HepG2 (cell line): Measurements from ENCODE around the gene PEX13.

Experiments used
- ASH2L ChIP-seq: fragments of 300-600, 200-600 bp; sonication (generic); IDR thresholded peaks from 2 replicates; pipeline ENCODE4 v1.7.0; 2017; ENCODE audit warnings: low read depth, mild to moderate bottlenecking, moderate library complexity, mixed read lengths, low read length; ENCODE audit not compliant: insufficient read length
- CTCF ChIP-seq: sonication (generic); formaldehyde crosslinking; IDR thresholded peaks from 2 replicates; pipeline ENCODE4 v1.5.0; 2020; ENCODE audit warnings: mild to moderate bottlenecking, missing genetic modification reagents, moderate library complexity
- GTF3A ChIP-seq: sonication (generic); formaldehyde crosslinking; conservative IDR thresholded peaks from 2 replicates; pipeline ENCODE4 v1.4.0; 2020; ENCODE audit warnings: mild to moderate bottlenecking, missing genetic modification reagents
- NAIF1 ChIP-seq: sonication (generic); formaldehyde crosslinking; IDR thresholded peaks from 2 replicates; pipeline ENCODE4 v1.5.0; 2020; ENCODE audit warnings: mild to moderate bottlenecking, missing genetic modification reagents, borderline replicate concordance
- PAWR ChIP-seq: sonication (generic); formaldehyde crosslinking; IDR thresholded peaks from 2 replicates; pipeline ENCODE4 v1.4.0; 2020; ENCODE audit warnings: missing genetic modification reagents, mild to moderate bottlenecking, borderline replicate concordance
- POLR2A ChIP-seq, 2 experiments: IDR thresholded peaks; 2 replicates each; pipeline ENCODE4 v1.6.1; 2011; ENCODE audit warnings: low read depth in 2 of 2, low read length in 2 of 2, mild to moderate bottlenecking in 1 of 2, moderate library complexity in 1 of 2; ENCODE audit not compliant: insufficient read depth in 1 of 2
- RNF219 ChIP-seq: sonication (generic); formaldehyde crosslinking; IDR thresholded peaks from 2 replicates; pipeline ENCODE4 v1.5.0; 2020; ENCODE audit warnings: mild to moderate bottlenecking, missing genetic modification reagents
- SMARCC2 ChIP-seq: fragments of 450-650 bp; IDR thresholded peaks from 2 replicates; pipeline ENCODE4 v1.6.1; 2017; ENCODE audit warnings: antibody characterized with exemption, mild to moderate bottlenecking
- TBX3 ChIP-seq: fragments of 450-650 bp; IDR thresholded peaks from 2 replicates; pipeline ENCODE4 v1.6.1; 2017; ENCODE audit warnings: antibody characterized with exemption, mild to moderate bottlenecking, inconsistent platforms, borderline replicate concordance
- ZBTB33 ChIP-seq: sonication (generic); formaldehyde crosslinking; IDR thresholded peaks from 2 replicates; pipeline ENCODE4 v1.4.0; 2020; ENCODE audit warnings: missing genetic modification reagents
- ZNF10 ChIP-seq: sonication (generic); formaldehyde crosslinking; IDR thresholded peaks from 2 replicates; pipeline ENCODE4 v1.4.0; 2020; ENCODE audit warnings: mild to moderate bottlenecking, low read depth, missing genetic modification reagents, borderline replicate concordance
- TF ChIP-seq, protein P1 (sequence below), 2 experiments: IDR thresholded peaks; 2 replicates each; pipeline ENCODE4 v1.6.1; 2011 to 2012; ENCODE audit warnings: low read length in 2 of 2, borderline replicate concordance in 1 of 2, low read depth in 1 of 2, mild to moderate bottlenecking in 1 of 2, moderate library complexity in 1 of 2

DNA sequence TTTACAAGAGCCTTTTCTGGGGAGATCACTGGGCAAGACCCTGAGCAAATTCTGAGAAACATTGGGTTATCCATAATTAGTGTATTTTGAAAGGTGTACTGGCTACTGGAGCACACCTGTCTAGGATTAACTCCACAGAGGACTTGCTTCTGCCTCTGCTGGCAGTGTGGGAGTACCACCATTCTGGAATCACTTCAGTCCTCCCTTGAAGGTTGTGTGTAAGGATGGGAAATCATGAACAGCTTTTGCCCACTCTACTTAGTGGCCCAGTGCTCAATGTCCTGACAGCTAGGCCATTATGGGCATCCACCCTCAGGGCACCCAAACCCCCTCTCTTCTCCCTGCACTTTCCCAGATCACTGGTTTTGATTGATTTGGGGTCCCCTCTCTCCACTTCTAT, 40.0 kb downstream of the PEX13 start:
- TF ChIP-seq RNF219 (CRISPR knock-in tag) (no peak), ASH2L (no peak), TBX3 (no peak), CTCF (CRISPR knock-in tag) (no peak), NAIF1 (CRISPR knock-in tag) (no peak), PAWR (CRISPR knock-in tag) (no peak), POLR2A (IDR thresholded peaks at IDR 0.05; ENCODE audit: insufficient read depth in 1 of 2, low read depth in 2 of 2, low read length in 2 of 2) (no peak), GTF3A (CRISPR knock-in tag) (no peak), SMARCC2 (no peak), ZBTB33 (CRISPR knock-in tag) (no peak), ZNF10 (no peak)
- TF ChIP-seq, protein P1, sequence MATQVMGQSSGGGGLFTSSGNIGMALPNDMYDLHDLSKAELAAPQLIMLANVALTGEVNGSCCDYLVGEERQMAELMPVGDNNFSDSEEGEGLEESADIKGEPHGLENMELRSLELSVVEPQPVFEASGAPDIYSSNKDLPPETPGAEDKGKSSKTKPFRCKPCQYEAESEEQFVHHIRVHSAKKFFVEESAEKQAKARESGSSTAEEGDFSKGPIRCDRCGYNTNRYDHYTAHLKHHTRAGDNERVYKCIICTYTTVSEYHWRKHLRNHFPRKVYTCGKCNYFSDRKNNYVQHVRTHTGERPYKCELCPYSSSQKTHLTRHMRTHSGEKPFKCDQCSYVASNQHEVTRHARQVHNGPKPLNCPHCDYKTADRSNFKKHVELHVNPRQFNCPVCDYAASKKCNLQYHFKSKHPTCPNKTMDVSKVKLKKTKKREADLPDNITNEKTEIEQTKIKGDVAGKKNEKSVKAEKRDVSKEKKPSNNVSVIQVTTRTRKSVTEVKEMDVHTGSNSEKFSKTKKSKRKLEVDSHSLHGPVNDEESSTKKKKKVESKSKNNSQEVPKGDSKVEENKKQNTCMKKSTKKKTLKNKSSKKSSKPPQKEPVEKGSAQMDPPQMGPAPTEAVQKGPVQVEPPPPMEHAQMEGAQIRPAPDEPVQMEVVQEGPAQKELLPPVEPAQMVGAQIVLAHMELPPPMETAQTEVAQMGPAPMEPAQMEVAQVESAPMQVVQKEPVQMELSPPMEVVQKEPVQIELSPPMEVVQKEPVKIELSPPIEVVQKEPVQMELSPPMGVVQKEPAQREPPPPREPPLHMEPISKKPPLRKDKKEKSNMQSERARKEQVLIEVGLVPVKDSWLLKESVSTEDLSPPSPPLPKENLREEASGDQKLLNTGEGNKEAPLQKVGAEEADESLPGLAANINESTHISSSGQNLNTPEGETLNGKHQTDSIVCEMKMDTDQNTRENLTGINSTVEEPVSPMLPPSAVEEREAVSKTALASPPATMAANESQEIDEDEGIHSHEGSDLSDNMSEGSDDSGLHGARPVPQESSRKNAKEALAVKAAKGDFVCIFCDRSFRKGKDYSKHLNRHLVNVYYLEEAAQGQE (IDR thresholded peaks at IDR 0.05; ENCODE audit: borderline replicate concordance in 1 of 2, low read depth in 1 of 2, low read length in 2 of 2): no peak
